ENCODE results near the gene NTM.

The NTM gene

DNA sequence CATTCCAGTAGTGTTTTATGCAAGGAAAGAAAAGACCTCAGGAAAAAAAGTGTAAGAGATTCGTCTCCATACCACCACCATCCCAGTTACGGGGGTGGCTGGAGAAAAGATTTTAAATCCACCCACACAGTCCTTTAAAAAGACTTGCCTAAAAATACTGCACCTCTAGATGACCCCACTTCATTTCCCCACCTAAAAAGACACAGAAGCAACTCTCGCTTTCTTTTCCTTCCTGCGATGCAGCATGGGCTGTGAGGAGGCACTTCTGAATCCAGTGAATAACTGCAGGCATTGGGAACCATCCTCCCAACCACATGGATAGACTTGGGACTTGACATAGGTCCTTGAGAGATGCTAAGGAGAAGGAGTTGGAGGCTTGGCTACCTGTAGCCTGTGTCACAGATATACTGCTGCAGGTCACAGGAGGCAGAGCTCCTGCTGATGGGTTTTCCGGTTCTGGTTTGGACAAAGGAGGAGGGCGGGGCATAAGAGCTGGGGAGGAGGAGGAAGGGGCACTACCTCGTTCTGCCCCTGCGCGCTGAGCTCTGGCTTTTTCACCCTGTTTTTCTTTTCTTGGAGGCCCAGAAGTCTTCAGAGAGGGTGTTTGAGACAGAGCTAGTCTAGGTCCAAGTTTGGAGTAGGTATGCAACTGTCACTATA lies 285.9 kb downstream of the NTM start:
- no peak for DNase-seq

GRCh38 chr11:131656839-131657211 lies 286.4 kb downstream of the NTM start:
- DNase-seq: no peak

GRCh38 chr11:131658414-131658813 lies 288.0 kb downstream of the NTM start:
- no peak for DNase-seq

- DNase-seq: no peak
Observed at GRCh38 chr11:131658952-131659351, 288.5 kb downstream of the NTM start.

DNA sequence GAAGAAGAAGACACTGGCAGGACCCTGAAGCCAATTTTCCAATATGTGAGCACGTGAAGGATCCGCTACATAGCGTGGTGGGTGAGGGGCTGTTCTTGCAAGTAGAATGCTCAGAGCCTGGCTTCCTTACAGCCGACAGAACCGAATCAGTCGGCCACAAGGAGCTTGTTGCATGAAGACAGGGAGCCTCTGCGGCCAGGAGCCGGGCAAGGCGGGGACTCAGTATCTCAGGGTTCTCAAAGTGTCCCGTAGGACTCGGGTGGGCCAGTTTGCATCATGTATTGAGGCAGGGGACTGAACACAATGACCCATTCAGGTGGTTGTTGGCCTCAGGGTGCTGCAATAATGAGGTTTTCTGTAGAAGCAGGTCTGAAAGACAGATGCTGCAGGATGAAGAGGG lies 289.5 kb downstream of the NTM start:
- no peak for DNase-seq

GRCh38 chr11:131661132-131661531 lies 290.7 kb downstream of the NTM start:
- DNase-seq: no peak

- DNase-seq: no peak
Observed at GRCh38 chr11:131662317-131662972, 292.0 kb downstream of the NTM start.

GRCh38 chr11:131662993-131663392 lies 292.6 kb downstream of the NTM start:
- DNase-seq: no peak

DNA sequence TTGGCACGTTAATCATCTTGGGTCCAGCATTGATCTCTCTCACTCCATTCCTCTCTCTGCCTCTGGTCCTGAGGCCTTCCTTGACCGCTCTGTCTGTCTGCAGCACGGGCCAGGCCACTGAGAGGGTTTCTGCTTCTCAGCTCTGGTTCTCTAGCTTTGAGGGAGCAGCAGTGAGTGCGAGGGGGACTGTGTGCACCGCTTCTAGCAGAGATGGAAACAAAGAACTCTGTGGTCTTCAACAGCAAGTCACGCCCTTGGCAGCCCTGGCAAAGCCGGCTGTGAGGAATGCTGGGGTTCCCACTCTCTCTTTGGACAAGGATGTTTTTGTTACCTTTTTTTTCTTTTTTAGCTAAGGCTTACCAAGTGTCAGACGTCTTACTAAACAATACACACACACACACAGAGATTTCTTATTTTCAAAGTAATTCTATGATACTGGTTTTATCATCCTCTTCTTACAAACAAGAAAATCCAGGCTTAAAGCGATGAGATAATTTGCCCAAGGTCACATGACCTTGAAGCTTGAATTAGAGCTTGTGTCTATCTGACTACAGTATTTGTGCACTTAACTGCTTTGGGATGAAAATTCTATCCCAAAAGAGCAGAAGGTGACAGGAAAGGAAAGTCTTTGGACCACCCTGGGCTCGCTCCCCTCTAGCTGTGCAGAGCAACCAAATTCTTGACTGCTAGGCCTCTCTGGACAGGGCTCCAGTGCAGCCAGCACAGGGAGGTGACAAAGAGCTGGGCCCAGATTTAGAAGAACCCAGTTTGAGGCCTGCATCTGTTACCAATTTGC lies 293.2 kb downstream of the NTM start:
- DNase-seq: no peak

DNA sequence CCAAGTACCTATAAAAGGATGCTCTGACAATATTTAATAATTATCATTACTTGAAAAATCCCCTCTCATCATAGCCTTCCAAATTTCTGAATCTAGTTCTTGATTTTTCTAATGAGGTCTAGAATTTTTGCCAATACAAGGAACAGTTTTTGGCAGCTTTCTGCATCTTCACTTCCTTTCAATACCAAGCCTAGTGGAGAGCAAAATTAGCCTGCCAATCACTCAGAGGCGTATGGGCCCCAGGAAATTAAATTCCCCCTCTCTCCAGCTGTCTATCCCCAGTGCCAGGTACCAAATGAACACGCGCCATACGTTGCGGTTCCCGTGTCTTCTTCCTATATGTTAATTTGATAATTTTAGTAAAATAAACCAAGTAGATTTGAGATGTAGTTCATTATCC lies 293.9 kb downstream of the NTM start:
- DNase-seq: no peak

DNA sequence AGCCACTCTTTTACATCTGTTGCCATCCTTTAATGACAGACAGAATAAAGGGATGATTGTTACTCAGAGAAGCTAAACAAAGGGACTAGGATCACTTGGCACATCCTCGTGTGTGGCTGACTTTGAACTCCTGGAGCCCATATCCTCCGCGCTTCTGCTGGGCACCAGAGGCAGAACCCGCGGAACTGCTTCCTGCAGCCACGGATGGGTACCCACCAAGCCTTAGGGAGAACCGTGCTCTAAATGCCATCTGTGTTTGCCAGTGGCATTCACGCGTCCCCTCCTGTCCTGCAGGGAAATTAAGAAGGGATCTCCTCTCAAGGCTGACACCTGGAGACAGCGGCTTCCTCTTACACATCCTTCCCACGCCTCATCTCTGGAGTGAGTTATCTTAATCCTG lies 294.4 kb downstream of the NTM start:
- DNase-seq: no peak

DNA sequence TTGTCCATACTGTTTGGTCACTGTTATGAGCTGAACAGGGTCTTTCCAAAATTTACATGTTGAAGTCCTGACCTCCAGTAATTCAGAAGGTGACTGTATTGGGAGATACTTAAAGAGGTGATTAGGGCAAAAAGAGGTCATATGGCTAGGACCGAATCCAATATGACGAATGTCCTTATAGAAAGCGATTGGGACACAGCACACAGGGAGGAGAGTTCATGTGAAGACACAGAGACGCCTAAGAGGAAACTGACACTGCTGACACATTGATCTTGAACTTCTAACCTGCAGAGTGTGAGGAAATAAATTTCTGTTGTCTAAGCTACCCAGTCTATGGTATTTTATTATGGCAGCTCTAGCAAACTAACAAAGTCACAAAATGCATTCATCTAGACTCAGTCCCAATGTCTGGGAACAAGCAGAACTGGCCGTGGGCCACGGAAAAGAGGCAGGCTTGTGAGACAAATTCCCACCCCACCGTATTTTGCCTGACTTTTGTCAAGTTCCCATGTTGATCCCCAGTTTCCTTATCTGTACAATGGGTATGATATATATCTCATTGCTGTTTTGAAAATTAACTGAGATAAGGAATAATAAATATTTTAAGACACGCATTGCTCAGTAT lies 295.0 kb downstream of the NTM start:
- no peak for DNase-seq

GRCh38 chr11:131666006-131666405 lies 295.6 kb downstream of the NTM start:
- no peak for DNase-seq

DNA sequence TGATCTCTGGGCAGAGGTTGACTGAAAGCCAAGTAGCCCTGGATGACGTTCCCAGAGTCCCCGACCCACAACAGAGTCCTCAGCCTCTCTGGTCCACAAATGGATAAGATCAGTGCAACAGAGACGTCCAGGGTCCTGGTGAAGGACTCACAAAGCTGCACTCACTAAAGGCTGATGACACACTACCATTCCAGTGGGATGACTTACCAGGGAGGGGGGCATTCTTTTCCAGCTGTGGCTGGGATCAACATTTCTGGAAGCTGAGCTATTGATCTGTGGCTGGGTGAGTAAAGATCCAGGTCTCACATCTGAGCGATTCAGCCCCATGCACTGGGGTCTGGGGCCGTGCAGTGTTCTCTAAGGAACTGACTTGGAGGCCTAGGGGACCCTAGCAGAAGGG lies 296.2 kb downstream of the NTM start:
- DNase-seq: no peak

- no peak for DNase-seq
Observed at GRCh38 chr11:131667566-131667965, 297.2 kb downstream of the NTM start.

- peak; percentile 53 to 63 for DNase-seq
Observed at GRCh38 chr11:131668500-131669400, 298.3 kb downstream of the NTM start.

DNA sequence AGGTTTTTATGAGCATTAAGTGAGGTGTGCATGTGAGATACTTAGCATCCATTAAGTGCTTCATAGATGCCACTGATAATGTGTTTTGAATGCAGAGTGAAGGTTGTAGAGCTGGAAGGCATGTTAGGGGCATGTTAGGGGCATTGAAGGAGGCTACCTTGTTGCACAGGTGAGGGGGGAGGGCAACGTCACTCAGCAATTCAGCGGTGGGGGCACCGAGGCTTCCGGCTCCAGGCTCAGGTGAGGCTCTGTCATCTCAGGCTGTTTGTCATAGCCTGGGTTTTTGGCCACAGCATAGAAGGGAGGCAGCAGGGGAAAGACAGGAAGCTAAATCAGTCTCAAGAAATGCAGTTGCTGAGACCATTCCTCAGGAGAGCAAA lies 299.0 kb downstream of the NTM start:
- DNase-seq: no peak

GRCh38 chr11:131670876-131671275 lies 300.5 kb downstream of the NTM start:
- DNase-seq: no peak

- DNase-seq: no peak
Observed at GRCh38 chr11:131671320-131671719, 300.9 kb downstream of the NTM start.

GRCh38 chr11:131671734-131672133 lies 301.3 kb downstream of the NTM start:
- no peak for DNase-seq

DNA sequence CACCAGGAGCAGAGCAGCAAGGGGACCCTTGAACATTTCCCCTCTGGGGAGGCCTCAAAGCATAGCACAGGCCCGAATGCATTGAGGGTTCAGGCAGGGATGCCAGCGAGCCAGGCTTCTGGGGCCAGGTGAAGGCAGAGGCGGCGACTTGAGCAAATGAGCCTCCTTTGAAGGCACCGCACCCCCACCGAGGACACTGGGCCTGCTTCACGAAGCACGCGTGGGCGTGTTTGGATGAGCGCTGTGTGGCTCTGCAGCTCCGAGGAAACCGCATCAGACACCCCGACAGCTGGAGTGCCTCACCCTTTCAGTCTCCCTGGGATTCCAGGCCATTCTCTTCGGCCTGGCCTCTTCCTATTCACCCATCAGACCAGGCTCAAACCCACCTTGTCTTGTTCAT lies 301.8 kb downstream of the NTM start:
- DNase-seq: no peak

- peak; percentile 60 to 64 for DNase-seq
Observed at GRCh38 chr11:131674051-131674755, 303.8 kb downstream of the NTM start.
